ENCODE measurements around the gene EPHB2. TPM values are rescaled to one million over a fixed set of nuclear protein-coding genes. Genes with fewer than 3 reads are reported as not detected.

The EPHB2 gene
- total and polyA plus RNA-seq, 2 experiments from 2014 or later = 1.0 to 5.1 TPM

- Histone ChIP-seq H3K4me3 (no peak overlapping the region), H3K9me3 (ENCODE audit: low read depth) (no peaks in the 10 kb centered on the region), H3K4me1 (ENCODE audit: insufficient read depth) (peaks cover 14% of the 10 kb centered on the region), H3K27me3 (replicated peaks; ENCODE audit: insufficient read depth) (no peaks in the 10 kb centered on the region), H3F3A (ENCODE audit: insufficient read depth) (peaks cover 19% of the 10 kb centered on the region), H3K9ac (no peak overlapping the region), H3K4me2 (ENCODE audit: unreplicated experiment) (no peak overlapping the region), H3K36me3 (ENCODE audit: low read depth) (no peaks in the 10 kb centered on the region), H2AFZ (no peak overlapping the region), H3K79me2 (ENCODE audit: insufficient read depth) (no peaks in the 10 kb centered on the region), H3K9me2 (ENCODE audit: insufficient read depth) (no peaks in the 10 kb centered on the region), H3K27ac (no peak overlapping the region), H4K20me1 (ENCODE audit: insufficient read depth) (no peaks in the 10 kb centered on the region)
- DNase-seq = no peak
- WGBS, 2 experiments (ENCODE audit: low coverage in 1 of 2, low lambda C conversion rate in 2 of 2, missing lambda C conversion rate in 2 of 2) = 98 to 99% methylated on average over 6 to 7 of the region's 7 CpGs
- in situ Hi-C loops (cut with MboI) = no loop called here
- TF ChIP-seq EZH2phosphoT487 (IDR thresholded peaks at IDR 0.05; ENCODE audit: insufficient read depth, low read depth) (no peak), EZH2 (IDR thresholded peaks at IDR 0.05; ENCODE audit: insufficient read depth, poor library complexity, severe bottlenecking) (no peak)
Observed at GRCh38 chr1:22863766-22864165, 153.1 kb downstream of the EPHB2 start.

- H3K9me2 ChIP-seq (ENCODE audit: insufficient read depth) = no peaks in the 10 kb centered on the region
- H4K20me1 ChIP-seq (ENCODE audit: insufficient read depth) = no peaks in the 10 kb centered on the region
- DNase-seq = no peak
- no peaks in the 10 kb centered on the region for H3K79me2 ChIP-seq (ENCODE audit: insufficient read depth)
- no peaks in the 10 kb centered on the region for H3K27me3 ChIP-seq (replicated peaks; ENCODE audit: insufficient read depth)
- no peak overlapping the region for H3K4me3 ChIP-seq
- peaks cover 14% of the 10 kb centered on the region for H3K4me1 ChIP-seq (ENCODE audit: insufficient read depth)
- H3K27ac ChIP-seq = no peak overlapping the region
- TF ChIP-seq EZH2phosphoT487 (IDR thresholded peaks at IDR 0.05; ENCODE audit: insufficient read depth, low read depth) (no peak), EZH2 (IDR thresholded peaks at IDR 0.05; ENCODE audit: insufficient read depth, poor library complexity, severe bottlenecking) (no peak)
- no peak overlapping the region for H3K4me2 ChIP-seq (ENCODE audit: unreplicated experiment)
- H3K9me3 ChIP-seq (ENCODE audit: low read depth) = no peaks in the 10 kb centered on the region
- in situ Hi-C loops (cut with MboI) = no loop called here
- no peak overlapping the region for H2AFZ ChIP-seq
- no peak overlapping the region for H3K9ac ChIP-seq
- H3K36me3 ChIP-seq (ENCODE audit: low read depth) = no peaks in the 10 kb centered on the region
- WGBS, 2 experiments (ENCODE audit: low coverage in 1 of 2, low lambda C conversion rate in 2 of 2, missing lambda C conversion rate in 2 of 2) = 97 to 98% methylated on average over 17 to 24 of the region's 24 CpGs
- peaks cover 19% of the 10 kb centered on the region for H3F3A ChIP-seq (ENCODE audit: insufficient read depth)
Observed at GRCh38 chr1:22864886-22865285, 154.2 kb downstream of the EPHB2 start.

GRCh38 chr1:22865736-22866135 is 155.1 kb downstream of the EPHB2 start:
- Histone ChIP-seq H3K4me2 (ENCODE audit: unreplicated experiment) (no peak overlapping the region), H3K27ac (no peak overlapping the region), H2AFZ (no peak overlapping the region), H3K4me1 (ENCODE audit: insufficient read depth) (peaks cover 14% of the 10 kb centered on the region), H3K27me3 (replicated peaks; ENCODE audit: insufficient read depth) (no peaks in the 10 kb centered on the region), H3K9ac (no peak overlapping the region), H3K9me2 (ENCODE audit: insufficient read depth) (no peaks in the 10 kb centered on the region), H3K4me3 (no peak overlapping the region), H4K20me1 (ENCODE audit: insufficient read depth) (no peaks in the 10 kb centered on the region), H3K79me2 (ENCODE audit: insufficient read depth) (no peaks in the 10 kb centered on the region), H3K9me3 (ENCODE audit: low read depth) (no peaks in the 10 kb centered on the region), H3F3A (ENCODE audit: insufficient read depth) (peaks cover 18% of the 10 kb centered on the region), H3K36me3 (ENCODE audit: low read depth) (no peaks in the 10 kb centered on the region)
- 73 to 74% methylated on average over 5 of the region's 5 CpGs for WGBS, 2 experiments (ENCODE audit: low coverage in 1 of 2, low lambda C conversion rate in 2 of 2, missing lambda C conversion rate in 2 of 2)
- no peak for DNase-seq
- no peak for TF ChIP-seq EZH2 (IDR thresholded peaks at IDR 0.05; ENCODE audit: insufficient read depth, poor library complexity, severe bottlenecking)
- in situ Hi-C loops (cut with MboI) = no loop called here

- Histone ChIP-seq H3F3A (ENCODE audit: insufficient read depth) (peaks cover 7% of the 10 kb centered on the region), H3K27ac (no peak overlapping the region), H3K79me2 (ENCODE audit: insufficient read depth) (no peaks in the 10 kb centered on the region), H2AFZ (no peak overlapping the region), H3K4me1 (ENCODE audit: insufficient read depth) (peaks cover 5% of the 10 kb centered on the region), H3K9me2 (ENCODE audit: insufficient read depth) (no peaks in the 10 kb centered on the region), H3K9me3 (ENCODE audit: low read depth) (no peaks in the 10 kb centered on the region), H3K4me3 (no peak overlapping the region), H4K20me1 (ENCODE audit: insufficient read depth) (no peaks in the 10 kb centered on the region), H3K27me3 (replicated peaks; ENCODE audit: insufficient read depth) (no peaks in the 10 kb centered on the region), H3K4me2 (ENCODE audit: unreplicated experiment) (no peak overlapping the region), H3K36me3 (ENCODE audit: low read depth) (no peaks in the 10 kb centered on the region), H3K9ac (no peak overlapping the region)
- TF ChIP-seq EZH2 (IDR thresholded peaks at IDR 0.05; ENCODE audit: insufficient read depth, poor library complexity, severe bottlenecking) (no peak), EZH2phosphoT487 (IDR thresholded peaks at IDR 0.05; ENCODE audit: insufficient read depth, low read depth) (no peak)
- in situ Hi-C loops (cut with MboI) = no loop called here
- DNase-seq = no peak
- 92 to 95% methylated on average over 5 of the region's 5 CpGs for WGBS, 2 experiments (ENCODE audit: low coverage in 1 of 2, low lambda C conversion rate in 2 of 2, missing lambda C conversion rate in 2 of 2)
Observed at GRCh38 chr1:22866868-22867267, 156.2 kb downstream of the EPHB2 start.

GRCh38 chr1:22868331-22868730 is 157.7 kb downstream of the EPHB2 start:
- no peak overlapping the region for H3K4me2 ChIP-seq (ENCODE audit: unreplicated experiment)
- no peaks in the 10 kb centered on the region for H3K4me1 ChIP-seq (ENCODE audit: insufficient read depth)
- no peak overlapping the region for H2AFZ ChIP-seq
- H3K9me2 ChIP-seq (ENCODE audit: insufficient read depth) = no peaks in the 10 kb centered on the region
- H3K36me3 ChIP-seq (ENCODE audit: low read depth) = no peaks in the 10 kb centered on the region
- in situ Hi-C loops (cut with MboI) = no loop called here
- TF ChIP-seq EZH2 (IDR thresholded peaks at IDR 0.05; ENCODE audit: insufficient read depth, poor library complexity, severe bottlenecking) (no peak), EZH2phosphoT487 (IDR thresholded peaks at IDR 0.05; ENCODE audit: insufficient read depth, low read depth) (no peak)
- H3F3A ChIP-seq (ENCODE audit: insufficient read depth) = no peaks in the 10 kb centered on the region
- H3K9ac ChIP-seq = no peak overlapping the region
- no peaks in the 10 kb centered on the region for H4K20me1 ChIP-seq (ENCODE audit: insufficient read depth)
- H3K4me3 ChIP-seq = no peak overlapping the region
- H3K9me3 ChIP-seq (ENCODE audit: low read depth) = no peaks in the 10 kb centered on the region
- no peaks in the 10 kb centered on the region for H3K79me2 ChIP-seq (ENCODE audit: insufficient read depth)
- WGBS, 2 experiments (ENCODE audit: low coverage in 1 of 2, low lambda C conversion rate in 2 of 2, missing lambda C conversion rate in 2 of 2) = 50 to 63% methylated on average over 3 of the region's 3 CpGs
- peak; percentile 10 for DNase-seq
- H3K27ac ChIP-seq = no peak overlapping the region
- H3K27me3 ChIP-seq (replicated peaks; ENCODE audit: insufficient read depth) = no peaks in the 10 kb centered on the region

Measured in GM23248 (cell line).